ENCODE results near the gene PVALEF.

GRCh38 chr17:81191646-81192045, 26.3 kb downstream of the PVALEF start:
- TF ChIP-seq CTCF (IDR thresholded peaks at IDR 0.05) (no peak), POLR2A (IDR thresholded peaks at IDR 0.05) (no peak)
